ENCODE data around the gene KRTAP5-2.
"Not testable (repeated sequence)": the region's sequence is repeated elsewhere in the genome, so short reads cannot be mapped to it uniquely, and the experiment has no call there.

KRTAP5-2 gene

DNA sequence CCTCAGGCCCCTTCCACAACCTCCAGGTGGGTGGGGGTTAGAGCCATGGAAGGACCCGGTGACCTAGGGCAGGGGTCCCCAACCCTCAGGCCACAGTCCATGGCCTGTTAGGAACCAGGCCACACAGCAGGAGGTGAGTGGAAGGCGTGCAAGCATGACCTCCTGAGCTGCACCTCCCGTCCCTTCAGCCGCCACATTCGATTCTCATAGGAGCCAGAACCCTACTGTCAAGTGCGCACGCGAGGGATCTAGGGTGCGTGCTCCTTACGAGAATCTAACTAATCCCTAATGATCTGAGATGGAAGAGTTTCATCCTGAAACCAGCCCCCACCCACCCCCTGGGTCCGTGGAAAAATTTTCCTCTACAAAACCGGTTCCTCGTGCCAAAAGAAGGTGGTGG is 27.4 kb upstream of the KRTAP5-2 start:
- DNase-seq: no peak

DNA sequence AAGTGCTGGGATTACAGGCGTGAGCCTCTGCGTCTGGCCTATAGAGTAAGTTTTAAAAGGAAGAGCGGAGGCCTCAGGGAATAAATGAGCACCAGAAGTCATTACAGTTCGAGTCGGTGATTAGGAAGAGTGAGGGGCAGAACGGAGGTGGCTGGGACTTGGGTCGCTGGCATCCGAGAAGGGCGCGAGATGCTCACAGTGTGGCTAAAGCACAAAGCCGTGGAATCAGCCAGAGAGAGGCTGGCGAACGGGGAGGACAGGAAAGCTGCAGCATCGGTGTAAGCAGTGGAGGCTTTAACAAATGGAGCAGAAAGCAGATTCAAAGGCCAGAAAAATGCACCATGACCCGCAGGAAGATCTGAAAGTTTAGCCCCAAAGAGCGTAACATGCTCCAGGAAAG is 26.5 kb upstream of the KRTAP5-2 start:
- DNase-seq: no peak

DNA sequence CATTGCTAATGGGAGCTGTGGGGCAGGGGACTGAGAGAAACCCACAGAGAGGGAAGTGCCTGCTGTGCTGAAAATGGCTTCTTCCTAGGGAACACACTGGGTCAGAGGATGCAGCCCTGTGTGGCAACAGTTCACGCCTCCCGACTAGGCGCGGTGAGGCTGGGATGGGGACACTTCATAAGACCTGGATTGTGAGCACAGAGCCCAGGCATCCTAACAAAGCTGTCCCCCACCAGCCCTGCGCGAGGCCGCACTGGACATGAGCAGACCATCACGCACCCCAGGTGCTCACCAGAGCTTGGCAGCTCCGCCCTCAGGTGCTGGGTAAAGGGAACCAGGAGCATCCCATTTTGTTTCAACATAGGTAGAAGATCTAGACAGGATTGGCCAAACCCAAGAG is 25.6 kb upstream of the KRTAP5-2 start:
- no peak for DNase-seq

GRCh38 chr11:1622086-1622485 is 24.0 kb upstream of the KRTAP5-2 start, which contains the start of gene KRTAP5-4:
Gene KRTAP5-4, minus strand, starts transcription at chr11:1622138. Its CDS starts 45 bp downstream, at chr11:1622093.
- no peak for DNase-seq

DNA sequence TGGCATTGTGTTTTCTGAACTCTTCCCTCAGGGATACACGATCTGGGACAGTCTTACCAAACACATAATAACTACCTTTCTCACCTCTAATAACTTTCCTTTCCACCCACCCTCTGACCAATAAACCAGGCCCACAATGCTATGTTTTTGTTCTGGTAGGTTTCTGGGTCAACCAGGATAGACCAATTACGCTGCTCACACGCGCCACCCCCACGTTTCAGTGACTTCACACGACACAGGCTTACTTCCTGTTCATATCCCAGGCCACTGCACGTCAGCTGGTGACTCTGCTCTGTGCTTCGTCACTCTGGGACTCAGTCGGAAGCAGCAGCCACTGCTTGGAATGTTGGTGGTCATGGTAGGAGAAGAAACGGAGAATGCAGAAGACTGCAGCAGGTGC is 21.4 kb upstream of the KRTAP5-2 start:
- DNase-seq: no peak

DNA sequence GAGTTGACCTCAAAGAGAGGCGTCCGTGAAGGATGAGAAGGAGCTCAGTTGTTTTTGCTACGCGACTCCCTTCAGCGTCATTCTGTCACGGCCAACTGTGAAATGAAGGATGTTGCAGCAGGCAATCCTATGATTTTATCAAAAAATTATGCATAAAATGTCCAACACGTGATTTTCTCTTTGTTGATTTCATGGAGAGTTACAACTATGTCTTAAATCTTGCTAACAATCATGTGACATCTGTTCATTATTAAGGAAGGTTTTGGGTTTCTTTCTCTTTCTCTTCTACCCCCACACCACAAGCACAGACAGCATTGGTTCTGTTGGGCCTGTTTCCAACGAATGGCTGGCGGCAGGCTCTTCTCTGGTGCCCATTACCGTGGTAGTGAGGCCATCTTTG is 20.1 kb upstream of the KRTAP5-2 start:
- DNase-seq: no peak

DNA sequence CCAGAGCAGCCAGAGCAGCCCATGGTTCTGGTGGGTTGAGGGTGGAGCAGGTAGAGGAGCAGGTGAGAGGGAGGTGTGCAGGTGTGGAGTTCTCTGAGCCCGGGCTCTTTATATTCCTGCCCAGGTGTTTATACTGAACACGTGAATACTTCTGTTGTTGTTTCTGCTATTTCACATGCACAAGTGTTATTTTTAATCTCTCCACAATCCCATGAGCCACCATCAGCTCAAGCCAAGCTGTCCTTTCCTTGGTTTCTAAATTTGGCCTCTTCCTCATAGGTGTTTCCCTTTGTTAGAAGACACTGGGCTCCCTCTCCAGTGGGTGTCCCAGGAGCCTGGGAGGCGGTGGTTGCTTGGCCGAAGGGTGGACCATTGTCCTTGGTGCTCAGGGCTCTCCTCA is 10.3 kb upstream of the KRTAP5-2 start, which contains the start of gene KRTAP5-3:
Gene KRTAP5-3 (minus strand): TSS at position 101 of the 400 bp plus-strand sequence. CDS start 78 bp downstream, at position 23.
- peak; percentile 40 for DNase-seq

DNA sequence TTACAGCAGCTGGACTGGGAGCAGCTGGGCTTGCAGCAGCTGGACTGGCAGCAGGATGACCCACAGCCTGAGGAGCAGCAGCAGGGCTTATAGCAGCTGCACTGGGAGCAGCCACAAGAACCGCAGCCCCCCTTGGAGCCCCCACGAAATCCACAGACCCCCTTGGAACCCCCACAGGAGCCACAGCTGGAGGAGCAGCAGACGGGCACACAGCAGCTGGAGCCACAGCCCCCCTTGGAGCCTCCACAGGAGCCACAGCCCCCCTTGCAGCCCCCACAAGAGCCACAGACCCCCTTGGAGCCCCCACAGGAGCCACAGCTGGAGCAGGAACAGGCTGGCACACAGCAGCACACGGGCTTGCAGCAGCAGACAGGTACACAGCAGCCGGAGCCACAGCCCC is 9.8 kb upstream of the KRTAP5-2 start:
- not testable (repeated sequence) for DNase-seq

- not testable (repeated sequence) for DNase-seq
Observed at GRCh38 chr11:1607156-1607845, 9.2 kb upstream of the KRTAP5-2 start.

DNA sequence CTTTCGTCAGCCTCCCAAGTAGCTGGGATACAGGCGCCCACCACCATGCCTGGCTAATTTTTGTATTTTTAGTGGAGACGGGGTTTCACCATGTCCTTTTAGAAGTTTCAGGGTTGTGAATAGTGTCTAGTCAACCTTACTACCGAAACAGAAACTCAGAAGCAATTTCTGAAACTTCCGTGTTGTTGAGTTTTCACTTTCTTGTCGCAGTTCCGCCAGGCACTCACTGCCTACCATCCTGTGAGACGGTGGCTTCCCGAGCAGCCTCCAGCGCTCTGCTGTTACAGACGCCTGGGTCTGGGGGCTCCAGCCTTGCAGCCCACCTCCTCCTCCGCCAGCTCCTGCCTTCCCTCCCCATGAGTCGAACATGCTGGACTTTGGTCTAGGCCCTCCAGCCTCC is 7.8 kb upstream of the KRTAP5-2 start:
- not testable (repeated sequence) for DNase-seq

DNA sequence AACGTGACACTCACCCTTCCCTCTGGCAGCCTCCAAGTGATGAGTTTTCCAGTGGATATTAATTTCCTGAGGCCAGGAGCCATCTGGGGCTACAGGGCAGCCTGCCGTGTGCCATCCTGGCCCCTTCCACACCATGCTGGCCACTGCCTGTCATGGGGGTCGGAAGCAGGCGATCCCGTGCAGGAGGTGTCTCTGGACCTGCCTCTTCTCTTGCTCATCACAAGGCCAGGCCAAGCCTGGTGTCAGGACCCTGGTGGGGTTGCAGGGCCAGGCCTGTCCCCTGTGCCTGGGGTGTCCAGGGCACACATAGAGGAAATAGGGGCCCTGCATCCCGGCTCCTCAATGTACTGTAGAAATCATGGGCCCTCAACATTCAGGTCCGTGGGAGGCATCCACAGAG is 6.6 kb upstream of the KRTAP5-2 start:
- no peak for DNase-seq

DNA sequence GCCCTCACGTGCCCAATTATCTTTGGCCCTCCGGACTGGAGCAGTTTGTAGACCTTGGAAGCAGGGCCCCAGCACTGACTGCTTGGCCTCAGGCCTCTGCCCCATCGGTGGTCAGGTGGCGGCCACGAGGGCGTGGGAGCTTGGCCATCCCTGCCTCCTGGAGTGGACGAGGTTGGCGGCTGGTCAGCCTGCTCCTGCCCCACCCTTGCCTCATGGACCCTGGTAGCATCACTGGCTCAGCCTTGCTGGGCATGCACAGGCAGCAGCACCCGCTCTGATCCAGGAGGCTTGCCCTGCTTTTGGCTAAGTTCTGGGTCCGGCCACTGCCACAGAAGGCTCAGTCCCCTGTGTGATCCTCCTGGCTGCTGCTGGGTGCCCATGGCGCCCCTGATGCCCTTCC is 6.1 kb upstream of the KRTAP5-2 start:
- DNase-seq: no peak

- DNase-seq: no peak
Observed at GRCh38 chr11:1603629-1604028, 5.5 kb upstream of the KRTAP5-2 start.

- not testable (repeated sequence) for DNase-seq
Observed at GRCh38 chr11:1601663-1602062, 3.6 kb upstream of the KRTAP5-2 start.

- no peak for DNase-seq
Observed at GRCh38 chr11:1600626-1601025, 2.5 kb upstream of the KRTAP5-2 start.

- no peak for DNase-seq
Observed at GRCh38 chr11:1598816-1599215, 722 bp upstream of the KRTAP5-2 start.

DNA sequence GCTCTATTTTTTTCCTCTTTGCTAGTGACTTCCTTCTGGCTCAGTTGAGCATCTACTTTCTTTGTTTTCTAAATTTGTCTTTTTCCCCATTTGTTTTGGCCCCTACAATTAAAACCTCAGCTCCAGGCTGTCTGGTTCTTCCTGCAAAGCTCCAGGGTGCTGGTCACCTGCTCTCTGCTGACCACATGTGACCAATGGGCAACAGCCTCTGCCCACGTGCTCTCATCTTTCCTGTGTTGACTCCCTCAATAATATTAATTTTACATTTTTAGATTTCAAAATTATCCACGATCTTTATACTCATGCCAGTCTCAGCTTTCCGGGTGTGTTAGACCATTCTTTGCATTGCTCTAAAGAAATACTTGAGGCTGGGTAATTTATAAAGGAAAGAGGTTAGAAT is 312 bp upstream of the KRTAP5-2 start:
- DNase-seq: not testable (repeated sequence)

GRCh38 chr11:1597331-1597993 is 632 bp downstream of the KRTAP5-2 start:
- no peak for DNase-seq

DNA sequence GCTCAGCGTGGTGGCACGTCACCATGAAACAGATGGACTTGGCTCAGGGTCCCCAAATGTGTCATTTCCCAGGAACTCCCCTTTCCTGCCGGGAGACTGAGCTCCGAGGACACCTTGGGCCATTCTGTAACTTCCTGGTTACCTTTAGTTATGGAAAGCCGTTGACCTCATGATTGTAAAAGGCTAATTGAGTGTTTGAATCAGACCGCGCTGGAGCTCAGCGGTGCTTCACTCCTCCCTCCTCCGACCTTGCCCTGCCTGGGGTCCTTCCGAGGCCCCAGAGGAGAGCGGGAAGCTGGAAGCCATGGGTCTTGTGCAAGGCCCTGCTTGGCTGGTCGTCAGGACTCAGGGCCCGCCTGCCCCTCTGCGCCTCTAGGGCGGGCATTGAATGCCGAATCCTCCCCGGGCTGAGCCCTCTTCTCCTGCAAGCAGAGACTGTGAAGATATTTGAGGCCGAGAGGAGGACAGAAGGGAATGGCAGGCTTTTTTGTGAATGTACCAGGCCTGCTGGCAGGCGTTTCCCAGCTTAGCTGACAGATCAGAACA is 1.4 kb downstream of the KRTAP5-2 start:
- not testable (repeated sequence) for DNase-seq

DNA sequence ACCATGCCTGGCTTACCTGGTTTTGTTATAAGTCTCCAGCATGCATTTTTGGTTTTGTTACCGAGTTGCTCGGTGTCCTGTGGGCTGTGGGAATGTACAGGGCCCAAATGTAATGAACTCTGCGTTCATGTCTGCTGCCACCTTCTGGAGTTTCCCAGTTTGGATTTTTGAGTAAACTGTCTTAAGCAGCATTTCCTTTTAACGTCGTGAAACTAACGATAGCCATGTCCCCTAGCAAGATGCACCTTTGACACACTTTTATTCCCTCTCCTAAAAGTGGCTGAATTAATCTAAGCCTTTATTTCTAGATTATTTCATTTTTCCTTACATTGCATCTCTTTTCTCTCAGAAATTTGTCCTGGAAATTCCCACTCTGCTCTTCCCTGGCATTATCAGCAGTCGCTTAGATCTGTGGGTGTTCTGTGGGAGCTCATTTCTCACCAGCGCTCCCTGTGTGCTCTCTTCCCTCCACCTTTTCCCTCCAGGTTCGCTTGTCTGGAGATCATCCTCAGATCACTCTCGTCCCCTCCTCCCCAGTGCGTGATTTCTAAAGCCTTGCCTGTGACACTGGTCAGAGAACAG is 2.0 kb downstream of the KRTAP5-2 start:
- DNase-seq: not testable (repeated sequence)

DNA sequence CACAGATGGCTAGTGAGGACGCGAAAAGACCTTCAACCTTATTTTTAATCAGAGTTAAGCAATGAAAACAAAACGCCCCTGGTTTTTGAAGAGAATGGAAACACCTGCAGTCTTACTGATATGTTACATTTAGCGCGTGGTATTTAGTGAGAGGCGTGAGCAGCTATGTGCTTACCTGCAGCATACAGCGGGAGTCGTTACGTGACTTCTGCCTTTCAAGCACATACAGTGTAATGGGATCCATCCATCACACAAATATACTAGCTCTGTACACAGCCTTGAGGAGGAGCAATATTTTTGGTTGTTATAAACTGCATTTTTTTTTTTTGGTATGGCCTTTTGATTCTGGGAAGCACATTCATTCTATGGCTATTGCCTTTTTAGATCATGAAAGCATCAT is 5.5 kb downstream of the KRTAP5-2 start:
- DNase-seq: no peak

DNA sequence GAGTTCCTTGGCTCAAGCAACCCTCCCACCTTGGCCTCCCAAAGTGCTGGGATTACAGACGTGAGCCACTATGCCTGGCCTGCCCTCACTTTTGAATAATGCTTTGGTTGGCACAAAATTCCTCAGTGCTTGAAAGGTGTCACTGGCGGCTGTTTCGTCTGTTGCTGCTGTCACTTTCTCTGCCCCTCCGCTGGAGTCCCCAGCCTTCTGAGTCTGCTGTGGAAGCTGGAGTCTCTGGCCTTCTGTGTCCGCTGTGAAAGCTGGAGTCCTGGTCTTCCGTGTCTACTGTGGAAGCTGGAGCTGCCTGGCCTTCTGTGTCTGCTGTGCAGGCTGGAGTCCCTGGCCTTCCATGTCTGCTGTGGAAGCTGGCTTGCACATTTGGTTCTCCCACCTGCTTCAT is 8.1 kb downstream of the KRTAP5-2 start:
- DNase-seq: no peak

- not testable (repeated sequence) for DNase-seq
Observed at GRCh38 chr11:1589191-1589963, 8.7 kb downstream of the KRTAP5-2 start.
